ENCODE measurements around the gene PTPRK. TPM values are rescaled to one million over a fixed set of nuclear protein-coding genes. Genes with fewer than 3 reads are reported as not detected.

Gene PTPRK
- total RNA-seq, result 100 to 1,000 TPM; 113 to 121 TPM
- long read RNA-seq, full-length matches to known transcripts, result 23 of 93 reads
- long read RNA-seq, partial matches to known transcripts, result 50 of 93 reads
- long read RNA-seq, other reads (novel, unspliced or antisense), result 20 of 93 reads

DNA sequence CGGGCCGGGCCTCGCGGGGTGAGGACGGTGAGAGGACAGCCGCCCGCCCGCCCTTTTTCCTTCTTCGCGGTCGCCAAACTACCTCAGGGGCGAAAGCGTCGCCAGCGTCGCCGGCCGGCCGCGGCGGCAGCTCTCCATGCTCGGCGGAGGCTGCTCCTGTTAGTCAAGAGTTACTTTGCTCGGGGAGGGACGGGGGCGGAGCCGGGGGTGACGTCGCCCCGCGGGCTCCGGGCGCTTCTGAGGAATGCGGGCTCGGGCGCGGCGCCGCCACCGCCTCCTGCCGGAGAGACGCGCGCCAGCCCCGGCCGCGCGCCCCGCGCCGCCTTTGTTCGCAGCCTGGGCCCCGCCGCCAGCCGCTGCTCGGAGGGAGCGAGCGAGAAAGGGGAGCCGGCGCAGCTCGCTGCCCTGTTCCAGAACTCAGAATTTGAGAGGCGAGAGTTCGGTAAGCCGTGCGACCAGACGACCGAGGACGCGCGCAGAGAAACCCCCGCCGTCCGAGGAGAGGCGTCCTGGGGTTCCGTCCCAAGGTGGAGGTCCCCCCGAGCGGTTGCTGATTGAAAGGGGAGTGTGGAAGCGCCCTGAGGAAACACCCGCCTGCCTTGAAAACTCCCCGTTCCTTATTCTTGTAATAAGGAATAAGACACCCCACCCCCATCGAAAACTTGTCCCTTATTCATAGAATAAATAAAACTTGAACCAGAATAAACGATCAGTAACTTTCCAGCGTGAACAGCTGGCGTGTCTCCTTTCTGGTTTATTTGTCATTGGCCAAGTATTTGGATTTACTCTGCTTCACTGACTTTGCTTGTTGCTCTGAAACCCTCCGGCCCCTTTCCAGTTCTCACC, at the start of gene PTPRK:
Gene PTPRK (minus strand): TSS at position 164 of the 846 bp plus-strand sequence. CDS start 241 bp downstream, outside the sequence.
- intact Hi-C loops (cut with DNase I, micrococcal nuclease), result no loop called here
- peak; percentile 84 for ATAC-seq
- DNase-seq, result peak; percentile 91 to 94

DNA sequence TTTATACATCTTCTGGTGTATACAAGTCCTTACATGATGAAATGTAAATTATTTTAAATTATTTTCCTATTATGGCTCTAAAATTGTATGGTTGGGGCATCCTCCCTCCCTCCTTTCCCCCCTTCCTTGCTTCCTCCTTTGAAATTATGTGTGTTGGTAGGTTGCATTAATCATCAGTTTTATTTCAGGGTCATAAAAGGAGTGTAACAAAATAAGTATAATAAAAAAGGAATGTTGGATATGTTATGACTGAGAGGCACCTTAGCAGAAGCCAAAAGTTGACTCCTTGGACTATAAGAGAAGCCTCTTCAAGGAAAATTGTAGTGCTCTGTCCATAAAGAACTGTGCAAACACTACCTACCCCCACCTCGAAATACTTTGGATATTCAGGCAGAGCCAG, 46.6 kb upstream of the PTPRK start:
- intact Hi-C loops (cut with DNase I, micrococcal nuclease), result no loop called here
- ATAC-seq (peak; percentile 14), DNase-seq (no peak)

DNA sequence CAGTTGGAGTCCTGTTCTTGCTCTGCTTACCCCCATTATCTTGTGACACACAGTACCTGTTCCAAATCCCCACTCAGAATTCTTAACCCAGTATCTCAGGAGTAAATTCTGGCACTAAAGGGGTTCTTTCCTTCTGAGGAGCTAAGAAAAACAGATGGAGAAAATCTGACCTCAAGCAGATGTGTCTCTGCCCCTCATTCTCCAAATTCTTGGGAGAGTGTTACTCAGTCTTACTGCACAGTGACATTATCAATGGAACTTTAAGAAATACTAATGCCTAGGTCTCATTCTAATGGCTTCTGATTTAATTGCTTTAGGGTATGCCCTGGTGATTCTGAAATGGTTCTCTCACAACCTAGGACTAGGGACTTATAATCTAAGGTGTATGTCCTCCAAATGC, 40.6 kb upstream of the PTPRK start:
- intact Hi-C loops (cut with DNase I, micrococcal nuclease), result no loop called here
- no peak for ATAC-seq

DNA sequence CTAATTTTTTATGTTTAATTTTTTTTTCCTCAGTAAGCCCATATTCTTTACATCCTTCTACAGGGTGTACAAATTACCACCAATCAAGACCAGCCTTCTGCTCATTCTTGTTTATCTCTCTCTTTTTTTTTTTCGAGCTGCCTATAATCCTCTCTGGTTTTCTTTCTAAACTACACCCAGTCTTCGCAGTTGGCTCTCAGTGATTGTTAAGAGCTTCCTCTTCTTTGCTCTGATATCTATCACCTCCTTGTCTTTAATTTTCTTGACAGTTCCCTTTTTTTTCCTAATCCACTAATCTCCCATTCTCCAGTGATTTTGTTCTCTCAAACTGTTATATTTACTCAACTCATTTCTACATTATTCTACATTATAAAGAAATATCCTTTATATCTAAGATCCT, 38.5 kb upstream of the PTPRK start:
- ATAC-seq, result no peak
- intact Hi-C loops (cut with DNase I, micrococcal nuclease), result no loop called here
- DNase-seq, result no peak

More for the DNA sequence above, 40.6 kb upstream of the PTPRK start:
- DNase-seq, result no peak

DNA sequence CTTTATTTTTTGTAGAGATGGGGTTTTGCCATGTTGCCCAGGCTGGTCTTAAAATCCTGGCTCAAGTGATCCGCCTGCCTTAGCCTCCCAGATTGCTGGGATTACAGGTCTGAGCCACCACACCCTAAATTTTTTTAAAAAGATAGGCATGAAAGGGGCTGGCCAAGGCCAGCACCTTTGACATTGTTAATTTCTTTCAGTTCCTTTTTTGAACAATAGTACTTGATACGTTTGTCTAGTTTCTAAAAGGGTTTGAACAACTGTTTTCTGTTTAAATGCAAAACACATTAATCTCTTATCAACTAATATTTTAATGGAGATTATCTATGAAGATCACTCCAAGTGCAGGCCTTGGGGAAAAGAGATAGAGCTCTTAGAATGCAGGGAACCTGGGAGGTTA, 37.6 kb upstream of the PTPRK start:
- ATAC-seq (no peak), DNase-seq (no peak)
- intact Hi-C loops (cut with DNase I, micrococcal nuclease), result no loop called here

DNA sequence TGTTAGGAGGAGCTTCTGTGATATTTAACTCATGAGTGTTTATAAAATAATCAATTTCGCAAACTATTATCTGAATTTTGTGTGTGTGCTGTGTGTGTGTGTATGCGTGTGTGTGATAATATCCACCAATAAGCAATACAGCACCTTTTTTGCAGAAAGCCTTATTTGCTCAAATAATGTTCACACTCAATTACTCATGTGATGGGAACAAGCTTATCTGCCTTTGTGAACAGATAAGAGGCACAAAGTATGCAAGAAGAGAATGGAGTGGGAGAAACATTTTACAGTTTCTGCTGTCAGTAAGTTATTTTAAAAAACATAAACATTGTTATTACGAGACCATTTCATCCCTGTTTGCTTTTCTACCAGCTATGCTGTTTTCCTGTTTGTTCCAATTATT, 36.7 kb upstream of the PTPRK start:
- no peak for DNase-seq
- intact Hi-C loops (cut with DNase I, micrococcal nuclease), result no loop called here
- ATAC-seq, result no peak

DNA sequence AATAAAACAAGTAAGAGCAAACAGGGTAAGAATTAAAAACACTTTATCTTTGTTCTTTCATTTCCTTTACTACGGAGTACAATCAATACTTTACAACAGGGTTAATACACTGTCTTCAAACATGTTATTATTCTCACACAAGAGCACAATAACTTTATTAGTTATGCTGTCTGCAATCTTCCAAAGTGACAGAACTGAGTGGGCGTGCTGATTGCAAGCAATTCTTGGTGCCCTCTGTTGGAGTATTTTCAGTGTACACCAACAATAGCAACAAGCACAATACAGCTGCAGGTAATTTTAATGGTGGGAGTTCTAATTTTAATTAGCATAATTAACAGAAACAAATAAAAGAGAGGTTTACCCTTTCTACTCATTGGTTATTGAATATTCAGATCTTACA, 33.9 kb upstream of the PTPRK start:
- no peak for ATAC-seq

DNA sequence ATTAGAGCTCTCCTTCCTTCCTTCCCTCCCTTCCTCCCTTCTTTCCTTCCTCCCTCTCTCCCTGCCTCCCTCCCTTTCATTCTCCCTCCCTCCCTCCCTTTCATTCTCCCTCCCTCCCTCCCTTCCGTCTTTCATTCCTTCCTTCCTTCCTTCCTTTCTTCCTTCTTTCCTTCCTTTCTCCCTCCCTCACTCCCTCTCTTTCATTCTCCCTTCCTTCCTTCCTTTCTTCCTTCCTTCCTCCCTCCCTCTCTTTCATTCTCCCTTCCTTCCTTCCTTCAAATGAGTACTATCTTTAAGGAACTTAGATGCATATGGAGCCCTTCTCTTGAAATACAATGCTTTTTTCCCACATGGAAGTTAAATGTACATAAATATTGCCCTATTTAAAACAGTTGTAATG, 20.9 kb upstream of the PTPRK start:
- intact Hi-C loops (cut with DNase I, micrococcal nuclease), result no loop called here
- no peak for ATAC-seq
- no peak for DNase-seq

More for the DNA sequence above, 33.9 kb upstream of the PTPRK start:
- no peak for DNase-seq
- intact Hi-C loops (cut with DNase I, micrococcal nuclease), result no loop called here

DNA sequence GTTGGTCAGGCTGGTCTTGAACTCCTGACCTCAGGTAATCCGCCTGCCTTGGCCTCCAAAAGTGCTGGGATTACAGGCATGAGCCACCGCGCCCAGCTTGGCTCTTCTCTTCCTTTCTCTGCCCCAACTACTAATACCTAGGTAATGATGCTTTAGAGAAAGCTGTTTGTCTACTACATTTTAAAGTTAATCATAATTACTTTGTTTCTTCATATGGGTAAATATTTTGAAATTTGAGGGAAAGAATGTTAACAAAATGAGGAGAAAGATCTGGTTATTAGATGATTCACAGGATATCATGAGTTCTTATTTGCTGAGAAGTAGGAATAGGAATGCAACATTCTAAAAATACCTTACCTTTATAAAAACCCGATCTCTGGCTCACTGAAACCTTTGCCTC, 18.4 kb upstream of the PTPRK start:
- intact Hi-C loops (cut with DNase I, micrococcal nuclease), result no loop called here

DNA sequence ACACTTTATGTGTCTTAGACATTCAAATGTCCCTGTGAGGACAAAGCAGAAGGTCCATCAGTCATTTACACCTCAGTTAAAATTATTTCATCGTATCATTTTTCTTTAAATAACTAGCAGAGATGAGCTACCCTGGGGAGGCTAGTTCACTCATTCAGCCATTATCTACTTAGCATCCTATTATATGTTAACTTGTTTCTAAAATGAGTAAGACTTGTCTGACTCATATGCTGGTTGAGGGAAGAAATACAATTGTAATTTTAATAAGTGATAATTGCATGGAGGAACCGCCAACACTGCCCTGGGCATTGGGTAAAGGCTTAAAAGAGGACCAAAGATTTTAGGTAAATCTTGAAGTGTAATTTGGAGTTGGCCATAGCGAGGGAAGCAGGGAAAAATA, 12.4 kb upstream of the PTPRK start:
- no peak for ATAC-seq
- no peak for DNase-seq
- intact Hi-C loops (cut with DNase I, micrococcal nuclease), result no loop called here

More for the DNA sequence above, 18.4 kb upstream of the PTPRK start:
- ATAC-seq (no peak), DNase-seq (no peak)

DNA sequence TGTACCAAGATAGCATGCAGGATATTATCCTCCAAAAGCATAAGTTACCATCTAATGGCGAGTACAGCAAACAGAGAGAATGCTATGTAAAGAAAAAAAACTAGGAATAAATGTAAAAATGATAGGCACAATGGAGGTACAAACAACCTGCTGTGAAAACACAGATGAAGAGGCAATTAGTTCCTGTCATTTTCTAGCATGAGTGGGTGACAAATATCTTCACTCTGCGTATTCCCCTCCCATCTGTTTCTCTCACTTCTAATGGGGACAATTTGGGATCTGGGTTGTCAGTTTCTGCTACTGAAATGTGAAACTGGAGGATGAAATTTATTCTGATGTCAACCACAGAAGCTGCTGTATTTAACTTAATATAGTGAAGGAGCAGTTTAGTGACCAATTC, 11.7 kb upstream of the PTPRK start:
- ATAC-seq, result no peak

DNA sequence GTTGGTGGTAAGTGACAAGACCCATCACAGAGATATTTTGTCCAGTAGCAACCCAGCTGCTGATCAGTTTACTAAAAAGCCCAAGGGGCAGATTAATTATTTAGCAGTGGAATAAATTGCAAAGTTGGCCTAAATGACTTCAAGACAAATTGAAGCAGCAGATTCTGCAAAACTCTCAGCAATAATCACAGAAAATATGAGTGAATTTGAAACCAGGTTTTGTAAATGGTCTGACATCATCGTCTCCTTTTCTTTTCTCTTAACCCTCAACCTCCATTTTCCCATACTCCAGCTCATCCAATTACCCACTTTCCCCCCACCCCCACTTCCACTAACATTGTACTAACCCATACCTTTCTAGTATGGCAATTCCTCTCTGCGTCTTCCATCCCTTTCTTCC, 11.3 kb upstream of the PTPRK start:
- ATAC-seq (no peak), DNase-seq (no peak)
- intact Hi-C loops (cut with DNase I, micrococcal nuclease), result no loop called here

More for the DNA sequence above, 11.7 kb upstream of the PTPRK start:
- intact Hi-C loops (cut with DNase I, micrococcal nuclease), result no loop called here
- no peak for DNase-seq

DNA sequence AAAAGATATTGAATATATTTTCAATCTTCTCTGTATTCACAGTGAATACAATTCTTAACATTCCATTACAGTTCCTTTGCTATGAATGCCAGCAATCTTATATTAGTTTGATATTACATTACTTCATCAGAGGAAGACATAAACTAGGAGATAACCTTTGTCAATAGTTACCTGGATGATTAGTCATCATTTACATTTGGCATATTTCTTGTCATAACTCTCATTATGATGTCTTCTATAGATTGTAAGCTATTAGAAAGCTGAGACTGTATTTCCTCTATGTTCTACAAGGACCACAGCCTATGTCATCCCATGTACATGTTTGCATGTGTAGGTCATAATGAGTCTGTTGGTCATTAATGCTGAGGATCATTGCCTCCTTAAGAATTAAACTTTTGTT, 7.8 kb upstream of the PTPRK start:
- intact Hi-C loops (cut with DNase I, micrococcal nuclease), result no loop called here
- no peak for DNase-seq
- no peak for ATAC-seq

DNA sequence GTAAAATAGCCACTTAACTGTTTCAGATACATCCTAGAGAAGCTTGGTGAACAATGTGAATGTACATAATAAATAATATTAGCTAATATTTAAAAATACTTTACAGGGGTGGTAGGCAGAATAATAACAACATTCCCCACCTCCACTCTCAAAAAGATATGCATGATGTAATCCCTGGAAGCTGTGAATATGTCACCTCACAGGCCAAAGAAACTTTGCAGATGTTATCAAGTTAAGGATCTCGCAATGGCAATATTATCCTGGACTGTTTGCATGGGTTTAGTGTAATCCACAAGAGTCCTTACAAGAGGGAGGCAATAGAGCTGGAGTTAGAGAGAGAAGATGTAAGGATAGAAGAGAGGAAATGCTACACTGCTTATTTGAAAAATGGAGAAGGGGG, 7.0 kb upstream of the PTPRK start:
- intact Hi-C loops (cut with DNase I, micrococcal nuclease), result no loop called here
- ATAC-seq, result no peak

DNA sequence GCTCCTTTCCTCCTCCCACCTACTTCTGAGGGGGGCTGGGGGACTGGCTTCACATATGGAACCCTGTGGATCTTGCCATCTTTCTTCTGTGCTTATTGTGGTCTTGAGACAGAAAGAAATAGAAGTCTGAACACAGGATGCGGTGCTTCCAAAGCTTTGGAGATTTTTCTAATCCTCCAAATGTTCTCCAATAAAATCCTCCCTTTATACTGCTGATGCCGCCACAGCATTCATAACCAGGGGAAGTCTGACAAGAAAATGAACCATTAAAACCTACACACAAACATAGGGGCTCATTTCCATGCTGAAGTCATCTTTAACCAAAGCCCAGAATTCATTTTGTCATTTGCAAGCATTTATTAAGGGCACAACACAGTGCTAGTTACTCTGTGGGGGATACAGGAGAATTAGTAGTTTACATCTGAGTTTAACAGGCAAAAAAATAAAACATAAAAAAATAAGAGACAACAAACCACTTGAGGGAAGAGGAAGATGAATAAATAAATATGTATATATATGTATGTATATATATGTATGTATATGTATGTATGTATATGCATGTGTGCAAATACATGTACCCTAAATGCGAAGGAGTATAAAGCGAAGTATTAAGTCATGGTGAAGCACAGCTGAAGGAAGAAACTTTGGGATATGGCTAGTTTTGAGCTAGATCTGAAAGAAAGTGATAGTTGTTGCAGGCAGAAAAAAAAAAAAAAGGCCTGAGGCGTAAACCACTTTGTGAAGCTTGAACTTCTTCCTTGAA, 5.9 kb upstream of the PTPRK start:
- ATAC-seq (no peak), DNase-seq (no peak)
- intact Hi-C loops (cut with DNase I, micrococcal nuclease), result no loop called here

More for the DNA sequence above, 7.0 kb upstream of the PTPRK start:
- DNase-seq, result no peak

DNA sequence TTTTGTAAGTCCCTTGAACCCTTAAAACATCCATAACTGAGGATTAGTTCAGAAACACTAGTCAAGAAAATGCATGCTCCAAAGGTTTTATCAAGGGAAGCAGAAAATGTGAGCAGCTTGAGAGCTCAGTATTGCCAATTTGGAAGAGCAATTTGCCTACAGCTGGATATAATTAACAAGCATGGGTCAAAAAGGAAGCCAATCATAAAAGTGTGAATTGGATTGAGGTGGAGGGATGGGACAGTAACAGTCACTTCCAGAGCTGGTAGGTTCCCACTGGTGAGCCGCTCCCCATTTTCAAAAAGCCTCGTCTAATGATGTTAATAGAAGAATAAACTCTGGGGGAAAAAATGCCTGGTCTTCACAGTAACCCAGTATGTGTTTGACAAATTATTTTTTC, 5.0 kb upstream of the PTPRK start:
- intact Hi-C loops (cut with DNase I, micrococcal nuclease), result no loop called here
- ATAC-seq (no peak), DNase-seq (no peak)

DNA sequence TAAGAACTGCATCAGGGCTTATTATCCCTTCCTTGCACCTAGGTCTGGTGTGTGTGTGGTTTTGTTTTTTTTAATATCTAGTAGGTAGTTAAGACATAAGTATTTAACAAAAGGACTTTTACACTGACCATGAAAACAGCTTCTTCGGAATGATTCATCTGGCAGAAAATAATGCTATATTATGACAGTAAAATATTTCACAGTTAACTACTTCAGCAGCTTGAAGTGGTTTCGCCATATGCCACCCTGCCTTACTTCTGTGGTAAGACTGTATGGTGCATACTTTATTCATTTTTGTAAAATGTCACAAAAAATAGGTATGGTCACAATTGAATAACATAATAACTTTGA, 858 bp upstream of the PTPRK start:
- no peak for DNase-seq
- ATAC-seq, result no peak
- intact Hi-C loops (cut with DNase I, micrococcal nuclease), result no loop called here

DNA sequence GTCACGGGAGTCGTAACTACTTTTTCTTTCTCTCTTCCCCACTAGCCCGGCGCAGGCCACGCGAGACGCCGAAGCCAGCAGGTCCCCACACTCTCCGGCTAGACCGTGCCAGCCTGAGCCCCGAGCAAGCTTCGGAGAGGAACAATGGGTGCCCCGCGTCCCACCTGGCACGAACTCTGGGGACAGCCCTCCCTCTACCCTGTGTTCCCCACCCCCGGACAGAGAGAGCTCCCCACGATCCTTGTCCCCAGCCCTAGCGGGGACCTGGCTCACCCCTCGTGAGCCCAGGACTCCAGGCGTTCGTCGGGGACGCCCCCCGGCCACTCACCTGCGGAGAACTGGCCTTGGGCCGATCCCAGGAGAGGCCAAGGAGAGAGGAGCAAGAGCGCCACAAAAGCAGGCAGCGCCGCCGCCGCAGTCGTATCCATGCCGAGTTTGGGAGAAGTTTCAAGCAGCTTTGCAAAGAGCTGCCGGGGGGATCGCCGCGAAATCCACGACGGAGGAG, 416 bp downstream of the PTPRK start:
- peak; percentile 45 to 55 for DNase-seq
- peak; percentile 48 for ATAC-seq
- intact Hi-C loops (cut with DNase I, micrococcal nuclease), result loop anchor here in 1 of 2 donors (10.0 kb wide), 1 partner anchor 175 kb away; no protein-coding TSS in a partner anchor

DNA sequence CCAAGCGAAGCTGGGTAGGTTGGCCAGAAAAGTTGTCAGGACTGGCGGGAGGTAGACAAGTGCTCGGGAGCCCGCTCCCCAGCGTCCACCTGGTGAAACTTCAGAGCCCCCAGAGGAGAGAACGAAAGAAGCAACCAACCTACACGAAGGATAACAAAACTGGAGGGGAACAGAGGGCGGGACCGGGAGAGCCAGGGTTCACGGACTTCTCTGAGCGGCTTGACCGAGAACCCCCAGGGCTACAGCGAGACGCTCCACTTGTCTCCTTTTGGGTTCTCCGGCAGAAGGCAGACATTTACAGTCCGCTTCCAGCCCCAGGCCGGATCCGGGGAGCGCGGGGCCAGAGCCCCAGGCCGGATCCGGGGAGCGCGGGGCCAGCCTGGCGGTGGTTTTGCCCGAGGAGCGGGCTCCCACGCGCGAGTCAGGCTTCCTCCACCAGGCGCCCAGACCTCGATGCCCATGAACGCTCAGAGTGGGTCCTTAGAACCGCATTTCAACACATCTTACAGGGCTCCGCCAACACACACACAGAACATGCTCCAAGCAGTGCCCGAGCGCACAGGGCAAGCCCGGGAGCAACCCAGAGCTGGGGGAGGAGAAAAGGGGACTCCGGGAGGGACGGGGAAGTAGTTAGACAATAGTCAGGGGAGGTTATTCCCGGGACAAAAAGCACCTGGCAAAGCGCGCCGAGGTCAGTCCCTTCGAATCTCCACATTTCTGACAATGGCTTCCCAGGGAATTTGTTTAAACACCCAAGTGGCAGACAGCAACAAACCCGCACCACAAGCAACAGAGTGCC, 1.1 kb downstream of the PTPRK start:
- intact Hi-C loops (cut with DNase I, micrococcal nuclease), result loop anchor here in 1 of 2 donors (10.0 kb wide), 1 partner anchor 175 kb away; no protein-coding TSS in a partner anchor
- DNase-seq (peak; percentile 58), ATAC-seq (peak; percentile 60)

All from left colon (tissue), 2 donors.